Spleen (tissue), 7 donors: Measurements from ENCODE around the gene IGF1.

Experiments used
- POLR2A ChIP-seq, 3 donors: fragments of 450-650 bp; IDR thresholded peaks; one replicate each; pipeline ENCODE4 v1.5.1; 2017; ENCODE audit warnings: antibody characterized with exemption in 3 of 3, mild to moderate bottlenecking in 1 of 3
- TF ChIP-seq, protein P1 (sequence below), 11 experiments: fragments of 200-600 bp in 7 of 11; fragments of 450-650 bp in 4 of 11; sonication (generic) in 4 of 11; IDR thresholded peaks in 8 of 11; conservative IDR thresholded peaks in 3 of 11; 1 replicate in 7 of 11; 2 replicates in 4 of 11; pipeline versions ENCODE4 v1.4.0 to v1.8.0; 2016 to 2021; ENCODE audit warnings: antibody characterized with exemption in 11 of 11, inconsistent platforms in 4 of 11, mild to moderate bottlenecking in 1 of 11
- donor health status: DM: no; HTN: no; CAD: no; lungs with moderate emphysema.
- donor health status: DM: no; HTN: no; CAD: no.
- donor health status: DM: no; HTN: no; CAD: no.

DNA sequence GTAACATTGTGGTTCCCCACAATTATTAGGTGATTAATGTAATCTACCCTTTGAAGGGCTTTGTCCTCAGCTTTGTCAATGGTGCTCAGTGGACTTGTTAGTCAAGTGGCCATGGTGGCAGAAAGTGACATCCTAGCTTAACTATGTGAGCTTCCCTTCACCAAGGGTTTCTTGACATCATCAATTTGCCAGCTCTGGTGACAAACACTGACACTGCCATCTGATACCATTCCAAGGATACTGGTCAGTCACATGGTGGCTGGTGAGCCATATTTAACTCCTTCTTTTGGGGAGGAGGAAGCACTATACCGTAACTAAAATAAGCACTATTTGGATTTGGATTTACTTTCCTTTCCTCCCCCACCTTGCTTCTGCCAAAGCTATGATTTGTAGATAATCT, 115.7 kb downstream of the IGF1 start:
- TF ChIP-seq, protein P1, sequence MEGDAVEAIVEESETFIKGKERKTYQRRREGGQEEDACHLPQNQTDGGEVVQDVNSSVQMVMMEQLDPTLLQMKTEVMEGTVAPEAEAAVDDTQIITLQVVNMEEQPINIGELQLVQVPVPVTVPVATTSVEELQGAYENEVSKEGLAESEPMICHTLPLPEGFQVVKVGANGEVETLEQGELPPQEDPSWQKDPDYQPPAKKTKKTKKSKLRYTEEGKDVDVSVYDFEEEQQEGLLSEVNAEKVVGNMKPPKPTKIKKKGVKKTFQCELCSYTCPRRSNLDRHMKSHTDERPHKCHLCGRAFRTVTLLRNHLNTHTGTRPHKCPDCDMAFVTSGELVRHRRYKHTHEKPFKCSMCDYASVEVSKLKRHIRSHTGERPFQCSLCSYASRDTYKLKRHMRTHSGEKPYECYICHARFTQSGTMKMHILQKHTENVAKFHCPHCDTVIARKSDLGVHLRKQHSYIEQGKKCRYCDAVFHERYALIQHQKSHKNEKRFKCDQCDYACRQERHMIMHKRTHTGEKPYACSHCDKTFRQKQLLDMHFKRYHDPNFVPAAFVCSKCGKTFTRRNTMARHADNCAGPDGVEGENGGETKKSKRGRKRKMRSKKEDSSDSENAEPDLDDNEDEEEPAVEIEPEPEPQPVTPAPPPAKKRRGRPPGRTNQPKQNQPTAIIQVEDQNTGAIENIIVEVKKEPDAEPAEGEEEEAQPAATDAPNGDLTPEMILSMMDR (IDR thresholded peaks at IDR 0.05 in 8 of 11, conservative IDR thresholded peaks at IDR 0.05 in 3 of 11) = no peak
- no peak for TF ChIP-seq POLR2A (IDR thresholded peaks at IDR 0.05)
